ENCODE data around the gene PALS1.

PALS1 gene

GRCh38 chr14:67239582-67239981 is 1.7 kb upstream of the PALS1 start:
- Histone ChIP-seq H3K27ac (replicated peaks) (no peak overlapping the region), H3K27me3 (ENCODE audit: insufficient read depth, poor library complexity, severe bottlenecking) (no peaks in the 10 kb centered on the region), H3K4me3 (replicated peaks; ENCODE audit: insufficient read depth, low read length) (no peak overlapping the region)
- TF ChIP-seq CTCF (IDR thresholded peaks at IDR 0.05; ENCODE audit: insufficient read depth, low read length) = no peak
- TF ChIP-seq, protein P1, sequence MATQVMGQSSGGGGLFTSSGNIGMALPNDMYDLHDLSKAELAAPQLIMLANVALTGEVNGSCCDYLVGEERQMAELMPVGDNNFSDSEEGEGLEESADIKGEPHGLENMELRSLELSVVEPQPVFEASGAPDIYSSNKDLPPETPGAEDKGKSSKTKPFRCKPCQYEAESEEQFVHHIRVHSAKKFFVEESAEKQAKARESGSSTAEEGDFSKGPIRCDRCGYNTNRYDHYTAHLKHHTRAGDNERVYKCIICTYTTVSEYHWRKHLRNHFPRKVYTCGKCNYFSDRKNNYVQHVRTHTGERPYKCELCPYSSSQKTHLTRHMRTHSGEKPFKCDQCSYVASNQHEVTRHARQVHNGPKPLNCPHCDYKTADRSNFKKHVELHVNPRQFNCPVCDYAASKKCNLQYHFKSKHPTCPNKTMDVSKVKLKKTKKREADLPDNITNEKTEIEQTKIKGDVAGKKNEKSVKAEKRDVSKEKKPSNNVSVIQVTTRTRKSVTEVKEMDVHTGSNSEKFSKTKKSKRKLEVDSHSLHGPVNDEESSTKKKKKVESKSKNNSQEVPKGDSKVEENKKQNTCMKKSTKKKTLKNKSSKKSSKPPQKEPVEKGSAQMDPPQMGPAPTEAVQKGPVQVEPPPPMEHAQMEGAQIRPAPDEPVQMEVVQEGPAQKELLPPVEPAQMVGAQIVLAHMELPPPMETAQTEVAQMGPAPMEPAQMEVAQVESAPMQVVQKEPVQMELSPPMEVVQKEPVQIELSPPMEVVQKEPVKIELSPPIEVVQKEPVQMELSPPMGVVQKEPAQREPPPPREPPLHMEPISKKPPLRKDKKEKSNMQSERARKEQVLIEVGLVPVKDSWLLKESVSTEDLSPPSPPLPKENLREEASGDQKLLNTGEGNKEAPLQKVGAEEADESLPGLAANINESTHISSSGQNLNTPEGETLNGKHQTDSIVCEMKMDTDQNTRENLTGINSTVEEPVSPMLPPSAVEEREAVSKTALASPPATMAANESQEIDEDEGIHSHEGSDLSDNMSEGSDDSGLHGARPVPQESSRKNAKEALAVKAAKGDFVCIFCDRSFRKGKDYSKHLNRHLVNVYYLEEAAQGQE (IDR thresholded peaks at IDR 0.05; ENCODE audit: insufficient replicate concordance, low read depth) = no peak
- no peak for TF ChIP-seq SPI1 (IDR thresholded peaks at IDR 0.05; ENCODE audit: borderline replicate concordance, low read depth)
- TF ChIP-seq GABPA (IDR thresholded peaks at IDR 0.05; ENCODE audit: low read depth) = no peak
- no peak for TF ChIP-seq POLR2AphosphoS5 (IDR thresholded peaks at IDR 0.05; ENCODE audit: low read depth)
- DNase-seq (ENCODE audit: low read depth in 1 of 2, low spot score in 1 of 2) = no peak

DNA sequence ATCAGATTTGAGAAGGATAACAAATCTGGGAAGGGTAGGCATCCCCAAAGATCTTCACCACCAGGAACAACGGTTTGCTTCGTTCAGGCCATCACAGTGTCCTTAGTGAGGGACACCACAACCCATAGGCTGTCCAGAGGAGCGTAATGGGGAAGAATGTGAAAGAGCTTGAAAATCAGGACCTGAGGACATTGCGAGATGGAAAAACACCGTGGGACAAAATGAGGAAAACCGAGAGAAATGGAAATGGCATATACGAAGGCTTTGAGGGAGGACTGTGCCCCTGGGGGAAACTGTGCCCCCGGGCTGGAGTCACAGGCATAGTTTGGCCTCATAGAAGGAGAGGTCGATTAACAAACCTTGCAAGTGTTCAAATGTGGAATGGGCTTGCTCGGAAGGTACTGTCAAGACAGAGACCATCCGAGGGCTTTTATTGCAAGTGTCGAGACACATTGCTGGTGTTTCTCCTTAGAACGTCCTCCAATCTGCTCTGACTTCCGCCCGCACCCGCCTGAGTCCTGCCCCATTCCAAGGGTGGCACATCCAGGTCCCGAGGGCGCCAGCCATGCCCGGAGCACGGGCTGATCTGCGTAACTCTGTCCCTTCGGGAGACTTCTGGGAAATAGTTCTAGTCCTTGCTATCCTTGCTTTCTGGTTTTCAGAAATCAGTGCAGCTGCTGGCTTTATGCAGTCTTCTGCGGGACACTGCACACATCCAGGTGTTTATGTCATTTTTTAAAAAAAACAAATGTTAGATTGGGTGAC is 885 bp upstream of the PALS1 start:
- DNase-seq (ENCODE audit: low read depth in 1 of 2, low spot score in 1 of 2) = peak; percentile 5 to 11
- H3K27me3 ChIP-seq (ENCODE audit: insufficient read depth, poor library complexity, severe bottlenecking) = no peaks in the 10 kb centered on the region

DNA sequence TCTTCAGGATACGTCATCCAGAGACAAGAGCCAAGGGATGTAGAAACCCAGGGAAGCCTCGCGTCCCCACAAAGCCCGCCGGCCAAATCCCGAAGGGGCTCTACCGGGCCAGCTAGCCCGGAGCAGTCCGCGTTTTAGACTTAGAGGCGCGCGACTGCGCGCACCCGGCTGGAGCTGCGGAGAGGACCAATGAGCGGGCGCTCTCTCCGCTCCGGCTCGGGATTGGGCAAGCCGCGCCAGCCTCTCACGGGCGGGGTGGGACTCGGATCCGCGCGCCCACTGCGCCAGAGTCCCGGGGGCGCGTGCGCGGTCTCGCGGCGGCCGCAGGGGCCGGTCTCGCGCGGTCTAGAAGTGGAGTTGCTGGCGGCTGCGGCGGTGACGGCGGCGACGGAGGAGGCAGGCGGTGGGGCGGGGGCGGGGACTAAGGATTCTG is 241 bp upstream of the PALS1 start:
- peak; percentile 62 to 87 for DNase-seq (ENCODE audit: low read depth in 1 of 2, low spot score in 1 of 2)
- Histone ChIP-seq H3K27ac (replicated peaks) (peak overlapping the region; percentile 83), H3K4me3 (replicated peaks; ENCODE audit: insufficient read depth, low read length) (peak overlapping the region; percentile 70), H3K27me3 (ENCODE audit: insufficient read depth, poor library complexity, severe bottlenecking) (no peaks in the 10 kb centered on the region)
- TF ChIP-seq SPI1 (IDR thresholded peaks at IDR 0.05; ENCODE audit: borderline replicate concordance, low read depth) (no peak), POLR2AphosphoS5 (IDR thresholded peaks at IDR 0.05; ENCODE audit: low read depth) (no peak), GABPA (IDR thresholded peaks at IDR 0.05; ENCODE audit: low read depth) (no peak), CTCF (IDR thresholded peaks at IDR 0.05; ENCODE audit: insufficient read depth, low read length) (no peak)
- TF ChIP-seq, protein P1 (IDR thresholded peaks at IDR 0.05; ENCODE audit: insufficient replicate concordance, low read depth) = no peak

More for the DNA sequence above, 885 bp upstream of the PALS1 start:
- H3K4me3 ChIP-seq (replicated peaks; ENCODE audit: insufficient read depth, low read length) = peak overlapping the region; percentile 70
- peak overlapping the region; percentile 46; the same call in 1 of the 2 replicates for H3K27ac ChIP-seq (replicated peaks)
- TF ChIP-seq CTCF (IDR thresholded peaks at IDR 0.05; ENCODE audit: insufficient read depth, low read length) (no peak), GABPA (IDR thresholded peaks at IDR 0.05; ENCODE audit: low read depth) (0 out of 2 replicates have a peak, but pooled peaks have one; percentile 13), POLR2AphosphoS5 (IDR thresholded peaks at IDR 0.05; ENCODE audit: low read depth) (no peak), SPI1 (IDR thresholded peaks at IDR 0.05; ENCODE audit: borderline replicate concordance, low read depth) (no peak)
- TF ChIP-seq, protein P1 (IDR thresholded peaks at IDR 0.05; ENCODE audit: insufficient replicate concordance, low read depth) = no peak
